ENCODE measurements around the gene MRI1. TPM values are rescaled to one million over a fixed set of nuclear protein-coding genes. Genes with fewer than 3 reads are reported as not detected.
"Not testable (repeated sequence)": the region's sequence is repeated elsewhere in the genome, so short reads cannot be mapped to it uniquely, and the experiment has no call there.

Gene MRI1
- total RNA-seq, 1 donor from 2014 or later: 13.0 TPM

DNA sequence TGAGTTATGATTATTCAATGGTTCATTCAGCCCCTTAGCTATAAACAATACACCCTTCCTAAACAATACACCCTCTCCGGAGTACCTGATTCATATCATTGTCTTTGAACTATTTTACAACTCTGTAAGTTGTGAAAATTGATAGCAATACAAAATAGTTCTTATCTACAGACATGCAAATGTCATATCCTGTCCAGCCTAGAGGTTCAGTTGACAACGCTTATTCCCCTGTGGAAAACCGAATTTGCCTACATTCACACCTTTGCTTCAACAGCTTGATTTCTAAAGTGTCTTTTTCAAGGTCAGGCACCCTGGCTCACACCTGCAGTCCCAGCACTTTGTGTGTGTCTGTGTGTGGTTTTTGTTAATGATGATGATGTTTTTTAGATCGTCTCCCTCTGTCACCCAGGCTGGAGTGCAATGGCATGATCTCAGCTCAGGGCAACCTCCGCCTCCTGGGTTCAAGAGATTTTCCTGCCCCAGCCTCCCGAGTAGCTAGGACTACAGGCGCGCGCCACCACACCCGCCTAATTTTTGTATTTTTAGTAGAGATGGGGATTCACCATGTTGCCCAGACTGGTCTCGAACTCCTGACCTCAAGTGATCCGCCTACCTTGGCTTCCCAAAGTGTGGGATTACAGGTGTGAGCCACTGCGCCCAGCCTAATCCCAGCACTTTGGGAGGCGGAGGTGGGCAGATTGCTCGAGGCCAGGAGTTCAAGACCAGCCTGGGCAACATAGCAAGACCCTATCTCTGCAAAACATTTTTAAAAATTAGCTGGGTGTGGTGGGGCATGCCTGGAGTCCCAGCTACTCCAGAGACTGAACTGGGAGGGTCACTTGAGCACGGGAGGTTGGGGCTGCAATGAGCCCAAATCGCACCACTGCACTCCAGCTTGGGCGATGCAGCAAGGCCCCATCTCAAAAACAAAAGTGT is 19.5 kb downstream of the MRI1 start:
- no peak for ATAC-seq
- intact Hi-C loops (cut with DNase I): loop anchor here (10.0 kb wide), 1 partner anchor 291 kb away; the partner anchor contains the start of gene MISP3
- no peak for DNase-seq (ENCODE audit: missing footprints)

DNA sequence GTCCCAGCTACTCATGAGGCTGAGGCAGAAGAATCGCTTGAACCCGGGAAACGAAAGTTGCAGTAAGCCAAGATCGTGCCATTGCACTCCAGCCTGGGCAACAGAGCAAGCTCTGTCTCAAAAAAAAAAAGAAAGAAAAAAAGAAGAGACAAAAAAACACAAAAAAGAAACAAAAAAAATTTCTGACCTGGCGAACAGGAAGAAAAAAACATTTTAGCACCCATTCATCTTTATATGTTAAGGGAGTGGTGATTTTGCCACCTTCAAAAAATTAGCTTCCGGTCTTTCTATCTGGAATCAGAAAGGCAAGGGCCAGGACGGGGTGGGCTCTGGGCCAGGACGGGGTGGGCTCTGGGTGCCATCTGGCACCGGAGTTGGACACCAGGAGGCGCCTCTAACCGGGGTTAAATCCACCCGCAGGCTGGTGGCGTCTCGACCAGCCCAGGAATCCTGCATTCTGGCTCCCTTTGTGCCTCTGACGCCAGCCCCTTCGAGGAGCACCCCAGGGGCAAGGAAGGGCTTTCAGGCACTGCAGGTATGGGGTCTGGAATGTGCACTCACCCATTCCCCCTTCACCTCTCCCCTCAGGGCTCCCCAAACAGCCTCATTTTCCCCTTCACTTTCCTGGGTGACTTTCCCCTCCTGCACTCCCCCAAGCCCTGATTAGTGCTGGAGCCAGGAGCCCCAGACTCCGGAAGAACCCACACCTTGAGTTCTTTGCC is 20.6 kb downstream of the MRI1 start:
- ATAC-seq (peak; percentile 77), DNase-seq (ENCODE audit: missing footprints) (peak; percentile 89)
- intact Hi-C loops (cut with DNase I): loop anchor here (1.0 to 10.0 kb wide), 2 partner anchors 77 to 290 kb away; partner anchors contain the start of gene MISP3

DNA sequence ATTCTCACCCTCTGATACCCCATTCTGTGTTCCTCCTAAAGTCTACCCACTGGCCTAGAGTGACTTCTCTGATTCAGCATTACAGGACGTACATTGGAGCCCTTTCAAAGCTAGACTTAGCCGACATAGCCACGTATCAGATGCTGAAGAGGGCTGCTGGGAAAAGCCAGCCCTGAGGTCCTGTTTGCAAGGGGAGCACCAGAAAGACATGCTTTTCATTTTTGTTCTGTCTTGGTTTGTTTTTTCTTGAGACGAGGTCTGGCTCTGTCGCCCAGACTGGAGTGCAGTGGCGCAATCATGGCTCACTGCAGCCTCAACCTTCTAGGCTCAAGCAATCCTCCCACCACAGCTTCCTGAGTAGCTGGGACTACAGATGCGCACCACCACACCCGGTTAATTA is 24.7 kb downstream of the MRI1 start:
- ATAC-seq: no peak
- no peak for DNase-seq (ENCODE audit: missing footprints)
- intact Hi-C loops (cut with DNase I): loop anchor here (10.0 kb wide), 1 partner anchor 286 kb away; the partner anchor contains the start of gene MISP3

DNA sequence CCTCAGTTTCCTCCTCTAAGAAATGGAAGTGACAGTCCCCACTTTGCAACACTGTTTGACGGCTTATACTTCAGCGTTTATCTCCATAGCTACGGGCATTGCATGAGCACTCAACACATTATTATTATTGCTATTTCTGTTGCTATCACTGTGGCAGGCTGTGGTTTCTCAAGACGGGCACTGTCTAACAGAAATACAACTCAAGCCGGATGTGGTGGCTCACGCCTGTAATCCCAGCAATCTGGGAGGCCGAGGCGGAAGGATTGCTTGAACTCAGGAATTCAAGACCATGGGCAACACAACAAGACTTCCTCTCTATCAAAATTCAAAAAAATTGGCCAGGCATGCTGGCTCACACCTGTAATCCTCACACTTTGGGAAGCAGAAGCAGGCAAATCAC is 26.0 kb downstream of the MRI1 start:
- intact Hi-C loops (cut with DNase I): no loop called here
- no peak for DNase-seq (ENCODE audit: missing footprints)
- ATAC-seq: no peak

DNA sequence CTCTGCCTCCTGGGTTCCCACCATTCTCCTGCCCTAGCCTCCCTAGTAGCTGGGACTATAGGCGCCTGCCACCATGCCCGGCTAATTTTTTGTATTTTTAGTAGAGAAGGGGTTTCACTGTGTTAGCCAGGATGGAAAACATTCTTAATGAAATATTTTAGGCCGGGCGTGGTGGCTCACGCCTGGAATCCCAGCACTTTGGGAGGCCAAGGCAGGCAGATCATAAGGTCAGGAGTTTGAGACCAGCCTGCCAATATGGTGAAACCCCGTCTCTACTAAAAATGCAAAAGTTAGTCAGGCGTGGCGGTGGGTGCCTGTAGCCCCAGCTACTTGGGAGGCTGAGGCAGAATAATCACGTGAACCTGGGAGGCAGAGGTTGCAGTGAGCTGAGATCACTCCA is 29.0 kb downstream of the MRI1 start:
- DNase-seq (ENCODE audit: missing footprints); ATAC-seq; intact Hi-C loops (cut with DNase I): not testable (repeated sequence)

DNA sequence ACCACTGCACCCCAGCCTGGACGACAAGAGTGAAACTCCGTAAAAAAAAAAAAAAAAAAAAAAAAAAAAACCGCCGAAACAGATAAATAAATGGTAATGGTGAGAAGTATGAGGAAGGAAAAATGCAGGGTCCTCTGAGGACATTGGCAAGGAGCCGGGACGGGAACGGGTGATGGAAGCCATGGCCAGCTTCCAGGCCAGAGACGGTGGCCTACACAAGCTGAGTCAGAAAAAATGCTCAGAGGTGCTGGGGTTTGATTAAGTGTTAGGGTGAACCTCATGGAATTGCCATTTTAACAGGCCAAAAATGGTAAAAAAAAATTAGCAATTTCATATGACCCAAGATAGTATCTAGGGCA is 30.1 kb downstream of the MRI1 start:
- DNase-seq (ENCODE audit: missing footprints) (no peak), ATAC-seq (peak; percentile 25)
- intact Hi-C loops (cut with DNase I): no loop called here

DNA sequence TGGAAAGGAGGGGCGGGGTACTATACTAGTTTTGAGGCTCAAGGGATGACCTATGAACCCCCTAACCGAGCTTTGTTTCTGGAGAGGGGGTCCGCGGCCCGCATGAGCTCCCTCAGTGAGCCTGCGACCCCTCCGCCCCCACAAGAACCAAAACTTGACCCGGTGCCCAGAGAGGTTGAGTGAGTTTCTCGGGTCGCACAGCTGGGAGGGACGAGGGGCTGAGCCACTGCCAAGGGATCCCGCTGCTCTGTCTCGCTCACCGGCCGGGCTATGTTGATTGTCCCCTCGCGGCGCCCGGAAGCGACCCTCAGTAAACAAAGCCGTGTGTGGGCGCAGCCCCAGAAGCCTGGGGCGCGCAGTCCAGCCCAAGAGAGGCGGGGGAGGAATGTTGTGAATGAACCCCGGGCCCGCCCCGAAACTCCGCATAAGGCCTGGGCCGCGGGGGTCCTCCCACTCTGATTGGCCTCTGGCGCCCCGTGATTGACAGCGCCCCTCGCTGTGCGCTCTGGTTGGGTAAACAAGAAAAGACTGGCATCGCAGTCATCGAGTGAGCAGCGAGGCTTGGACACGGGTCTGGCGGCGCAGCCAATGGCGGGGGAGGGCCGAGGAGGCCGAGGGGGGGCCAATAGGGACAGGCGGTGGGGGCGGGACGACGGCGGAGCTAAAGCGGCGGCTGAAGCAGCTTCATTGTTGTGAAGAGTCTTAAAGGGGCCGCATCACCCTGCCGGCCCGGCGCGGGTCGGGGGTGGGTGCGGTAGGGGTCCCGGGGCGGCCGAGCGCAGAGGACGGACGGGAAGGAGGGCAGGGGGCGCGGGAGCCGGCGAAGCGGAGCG is 30.7 kb downstream of the MRI1 start, which contains the start of gene ZSWIM4:
ZSWIM4 (plus strand) TSS at position 687 of the 833 bp plus-strand sequence. CDS start 206 bp downstream, outside the sequence.
- peak; percentile 97 for ATAC-seq
- DNase-seq (ENCODE audit: missing footprints): peak; percentile 100
- intact Hi-C loops (cut with DNase I): loop anchor here (5.0 kb wide), 1 partner anchor 42 kb away; no protein-coding TSS in a partner anchor

DNA sequence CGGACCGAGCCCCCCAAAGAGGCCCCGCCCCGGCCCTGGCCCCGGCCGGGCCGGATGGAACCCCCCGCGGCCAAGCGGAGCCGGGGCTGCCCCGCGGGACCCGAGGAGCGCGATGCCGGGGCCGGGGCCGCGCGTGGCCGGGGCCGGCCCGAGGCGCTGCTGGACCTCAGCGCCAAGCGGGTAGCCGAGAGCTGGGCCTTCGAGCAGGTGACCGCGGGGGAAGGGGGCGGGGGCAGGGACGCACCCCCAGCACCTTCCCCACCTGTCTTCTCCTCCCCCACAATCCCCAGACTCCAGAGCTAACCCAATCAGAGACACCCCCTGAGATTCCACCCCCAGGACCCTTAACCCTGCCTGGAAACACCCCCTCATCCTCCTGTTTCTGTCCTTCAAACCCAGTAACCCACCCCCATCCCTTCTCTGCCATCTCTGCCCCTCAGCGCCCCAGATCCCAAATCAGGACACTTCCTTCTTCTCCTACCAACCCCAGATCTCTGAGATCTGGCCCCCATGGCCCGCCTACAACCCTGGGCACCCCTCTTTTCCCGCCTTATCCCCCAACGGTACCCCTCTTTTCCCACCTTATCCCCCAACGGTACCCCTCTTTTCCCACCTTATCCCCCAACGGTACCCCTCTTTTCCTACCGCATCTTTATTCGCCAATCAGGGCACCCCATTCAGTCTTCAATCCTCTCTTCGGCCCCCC is 31.4 kb downstream of the MRI1 start:
- ATAC-seq (peak; percentile 3), DNase-seq (ENCODE audit: missing footprints) (peak; percentile 70)
- intact Hi-C loops (cut with DNase I): loop anchor here (5.0 kb wide), 1 partner anchor 42 kb away; no protein-coding TSS in a partner anchor

DNA sequence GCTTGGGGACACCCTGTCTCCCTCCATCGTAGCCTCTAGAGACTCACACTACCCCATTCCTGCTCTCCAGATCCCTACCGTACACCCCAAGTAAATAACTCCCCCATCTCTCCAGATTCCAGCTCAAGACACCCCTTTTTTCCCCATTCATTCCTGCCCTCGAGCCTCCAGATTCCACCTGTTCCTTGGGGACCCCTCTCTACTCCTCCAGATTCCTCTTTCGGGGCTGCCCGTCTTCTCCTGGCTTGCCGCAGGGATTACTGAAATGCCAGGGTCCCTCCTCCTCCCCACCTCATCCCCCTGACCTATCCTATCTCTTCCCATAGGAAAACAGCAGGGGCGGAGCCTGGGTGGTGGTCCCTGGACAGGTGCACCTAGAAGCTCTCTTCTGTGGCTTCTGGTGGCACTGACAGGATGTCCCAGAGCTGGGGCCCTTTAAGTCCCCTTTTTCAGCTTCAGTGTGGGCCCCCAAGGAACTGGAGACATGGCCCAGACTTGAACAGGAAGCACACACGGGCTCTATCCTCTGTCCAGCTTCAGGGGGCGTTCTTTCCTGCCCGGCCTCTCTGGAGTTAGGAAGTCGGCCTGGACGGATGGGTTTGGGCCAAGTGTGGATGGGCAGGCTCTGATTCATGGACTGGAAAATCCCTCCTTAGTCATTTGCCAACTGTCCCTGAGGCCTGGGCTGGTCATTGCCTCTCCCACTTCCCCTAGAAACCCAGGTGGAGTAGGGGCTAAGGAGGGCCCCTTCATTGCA is 32.2 kb downstream of the MRI1 start:
- ATAC-seq (peak; percentile 43), DNase-seq (ENCODE audit: missing footprints) (peak; percentile 78)
- intact Hi-C loops (cut with DNase I): loop anchor here (5.0 kb wide), 1 partner anchor 41 kb away; no protein-coding TSS in a partner anchor

DNA sequence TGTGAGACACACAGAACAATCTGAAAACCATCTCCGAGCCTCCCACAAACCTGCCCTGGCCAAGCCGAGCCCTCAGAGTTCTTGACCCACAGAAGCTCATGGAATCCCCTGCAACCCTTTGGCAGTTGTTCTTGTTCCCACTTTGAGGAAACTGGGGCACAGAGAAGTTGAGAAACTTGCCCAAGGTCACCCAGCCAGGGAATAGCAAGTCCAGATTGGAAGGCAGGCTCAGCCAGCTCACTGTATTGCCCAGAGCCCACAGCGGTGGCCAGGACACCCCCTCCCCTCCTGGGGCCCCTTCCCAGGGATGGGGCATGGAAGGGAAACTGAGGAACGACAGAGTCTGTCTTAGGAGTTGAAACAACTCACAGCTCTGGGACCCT is 32.7 kb downstream of the MRI1 start:
- ATAC-seq: no peak
- DNase-seq (ENCODE audit: missing footprints): no peak
- intact Hi-C loops (cut with DNase I): loop anchor here (5.0 kb wide), 1 partner anchor 40 kb away; no protein-coding TSS in a partner anchor

DNA sequence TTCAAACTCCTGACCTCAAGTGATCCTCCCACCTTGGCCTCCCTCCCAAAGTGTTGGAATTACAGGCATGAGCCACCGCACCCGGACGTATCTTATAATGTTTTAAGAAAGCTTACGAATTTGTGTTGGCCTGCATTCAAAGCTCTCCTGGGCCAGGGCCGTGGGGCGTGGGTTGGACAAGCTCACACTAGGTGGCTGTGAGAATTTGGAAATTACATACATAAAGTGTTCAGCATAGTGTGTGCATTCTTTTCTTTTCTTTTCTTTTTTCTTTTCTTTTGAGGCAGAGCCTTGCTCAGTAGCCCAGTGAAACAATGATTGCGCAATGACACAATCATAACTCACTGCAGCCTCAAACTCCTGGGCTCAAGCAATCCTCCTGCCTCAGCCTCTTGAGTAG is 33.5 kb downstream of the MRI1 start:
- intact Hi-C loops (cut with DNase I): loop anchor here (5.0 kb wide), 1 partner anchor 39 kb away; no protein-coding TSS in a partner anchor
- ATAC-seq: no peak
- peak; percentile 23 for DNase-seq (ENCODE audit: missing footprints)

DNA sequence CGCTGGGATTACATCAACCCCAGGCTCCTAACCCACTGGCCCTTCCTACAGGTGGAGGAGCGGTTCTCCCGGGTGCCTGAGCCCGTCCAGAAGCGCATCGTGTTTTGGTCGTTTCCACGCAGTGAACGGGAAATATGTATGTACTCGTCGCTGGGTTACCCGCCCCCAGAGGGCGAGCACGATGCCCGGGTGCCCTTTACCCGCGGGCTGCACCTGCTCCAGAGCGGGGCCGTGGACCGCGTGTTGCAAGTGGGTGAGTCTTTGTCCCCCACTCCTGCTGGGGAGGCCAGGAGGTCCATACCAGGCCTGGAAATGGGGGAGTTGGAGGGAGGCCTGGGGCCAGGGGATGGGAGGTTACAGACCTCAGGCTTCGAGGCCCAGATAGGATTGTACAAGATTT is 35.3 kb downstream of the MRI1 start:
- peak; percentile 40 for DNase-seq (ENCODE audit: missing footprints)
- intact Hi-C loops (cut with DNase I): loop anchor here (5.0 kb wide), 1 partner anchor 38 kb away; no protein-coding TSS in a partner anchor
- no peak for ATAC-seq

DNA sequence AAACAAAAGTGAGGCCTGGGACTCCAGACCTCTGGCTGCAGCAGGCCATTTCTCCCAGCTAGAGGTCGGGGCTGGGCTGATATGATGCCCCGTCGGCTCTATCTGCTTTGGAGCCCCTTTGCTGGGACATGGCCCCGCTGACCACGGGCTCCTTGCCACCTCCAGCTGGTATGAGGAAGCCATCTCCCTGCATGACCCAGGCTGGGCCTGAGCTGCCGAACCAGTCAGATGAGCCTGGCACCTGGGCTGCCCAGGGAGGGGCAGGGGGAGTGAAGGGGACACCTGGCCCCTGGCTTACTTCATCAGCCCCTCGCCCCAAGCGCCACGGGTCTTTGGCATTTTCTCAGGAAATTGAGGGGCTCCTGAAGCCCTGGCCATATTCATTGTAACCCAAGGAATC is 38.7 kb downstream of the MRI1 start:
- ATAC-seq: no peak
- DNase-seq (ENCODE audit: missing footprints): peak; percentile 28
- intact Hi-C loops (cut with DNase I): no loop called here

DNA sequence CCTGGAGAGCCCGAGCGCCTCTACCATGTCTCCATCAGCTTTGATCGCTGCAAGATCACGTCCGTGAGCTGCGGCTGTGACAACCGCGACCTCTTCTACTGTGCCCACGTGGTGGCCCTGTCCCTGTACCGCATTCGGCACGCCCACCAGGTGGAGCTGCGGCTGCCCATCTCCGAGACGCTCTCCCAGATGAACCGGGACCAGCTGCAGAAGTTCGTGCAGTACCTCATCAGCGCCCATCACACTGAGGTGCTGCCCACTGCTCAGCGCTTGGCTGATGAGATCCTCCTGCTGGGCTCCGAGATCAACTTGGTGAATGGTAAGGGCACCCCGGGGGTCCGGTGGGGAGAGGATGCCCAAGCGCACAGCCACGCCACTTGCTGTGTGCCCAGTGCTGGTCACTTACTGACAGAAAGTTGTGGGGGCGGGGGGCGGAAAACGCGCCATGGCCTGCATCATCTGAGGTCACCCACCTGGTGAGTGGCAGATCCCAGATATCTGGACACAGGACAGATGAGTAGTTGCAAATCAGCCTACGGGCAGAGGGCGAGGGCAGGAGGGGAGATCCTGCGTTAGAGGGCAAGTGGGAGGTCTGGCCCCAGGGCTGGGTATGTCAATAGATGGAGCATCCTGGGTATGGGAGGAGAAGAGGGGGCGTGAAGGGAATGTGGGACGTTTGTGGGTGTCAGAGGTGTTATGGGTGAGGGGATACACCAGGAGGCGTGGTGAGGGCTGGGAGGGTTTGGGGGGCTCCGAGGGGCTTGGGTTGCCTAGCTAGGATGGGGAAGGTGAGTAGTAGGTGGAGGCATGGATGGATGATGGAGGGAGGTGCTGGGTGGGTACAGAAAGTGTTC is 40.7 kb downstream of the MRI1 start:
- intact Hi-C loops (cut with DNase I): loop anchor here (1.0 kb wide), 1 partner anchor 57 kb away; no protein-coding TSS in a partner anchor
- DNase-seq (ENCODE audit: missing footprints) (peak; percentile 74), ATAC-seq (peak; percentile 76)

DNA sequence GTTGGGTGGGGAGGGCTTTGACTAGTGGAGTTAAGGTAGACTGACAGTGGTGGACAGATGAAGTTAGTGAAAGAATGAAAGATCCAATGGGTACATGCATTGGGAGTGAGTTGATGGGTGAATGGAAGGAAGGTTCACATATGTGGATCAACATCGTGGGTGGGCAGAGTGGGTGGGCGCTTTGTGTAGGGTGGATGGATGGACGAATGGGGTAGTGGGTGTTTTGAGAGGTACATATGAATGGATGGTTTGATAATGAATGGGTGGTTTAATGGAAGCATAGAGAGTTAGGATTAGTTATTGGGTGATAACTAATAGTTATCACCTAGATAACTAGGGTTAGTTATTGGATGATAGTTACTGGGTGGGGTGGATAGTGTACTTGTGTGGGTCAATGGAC is 42.4 kb downstream of the MRI1 start:
- intact Hi-C loops (cut with DNase I): no loop called here
- ATAC-seq: no peak
- DNase-seq (ENCODE audit: missing footprints): no peak

DNA sequence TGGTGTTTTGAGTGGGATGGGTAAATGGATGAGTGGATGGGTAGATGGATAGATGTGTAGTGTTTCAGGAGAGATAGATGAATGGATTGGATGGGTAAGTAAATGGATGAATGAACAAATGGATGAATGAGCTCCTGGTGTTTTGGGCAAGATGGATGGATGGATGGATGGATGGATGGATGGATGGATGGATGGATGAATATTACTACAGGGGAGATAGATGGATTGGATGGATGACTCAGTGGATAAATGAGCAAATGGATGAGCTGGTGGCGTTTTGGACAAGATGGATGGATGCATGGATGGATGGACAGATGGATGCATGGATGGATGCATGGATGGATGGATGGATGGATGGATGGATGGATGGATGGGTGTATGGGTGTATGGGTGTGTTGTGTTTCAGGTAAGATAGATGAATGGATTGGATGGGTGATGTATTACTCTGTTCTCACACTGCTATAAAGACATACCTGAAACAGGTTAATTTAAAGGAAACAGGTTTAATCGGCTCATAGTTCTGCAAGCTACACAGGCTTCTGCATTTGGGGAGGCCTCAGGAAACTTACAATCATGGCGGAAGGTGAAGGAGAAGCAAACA is 43.2 kb downstream of the MRI1 start:
- ATAC-seq (no peak), DNase-seq (ENCODE audit: missing footprints) (no peak)
- intact Hi-C loops (cut with DNase I): no loop called here

All from Right ventricle myocardium inferior (tissue), 1 donor.